CD4-positive, alpha-beta T cell (primary cell): ENCODE data around the gene ZNF646. TPM values are rescaled to one million over a fixed set of nuclear protein-coding genes. Genes with fewer than 3 reads are reported as not detected.
A peak's percentile ranks its signal among the peaks of the same experiment; 100 is the strongest.

Experiments used
- ATAC-seq: fragments of 200-7000 bp; cut with Tn5 transposase; one replicate; pipeline ENCODE4 v1.10.0; 2022; ENCODE audit warnings: mild to moderate bottlenecking; ENCODE audit not compliant: poor library complexity
- CTCF ChIA-PET: fragments of 350-600 bp; sonication (Branson Sonifier 250); formaldehyde crosslinking; loops from one replicate; lab custom pipeline; 2021; ENCODE audit warnings: antibody characterized with exemption, inconsistent platforms; lab: Charles Lee
- POLR2A ChIA-PET: fragments of 350-600 bp; sonication (Branson Sonifier 250); formaldehyde crosslinking; loops from one replicate; lab custom pipeline; 2021; ENCODE audit warnings: antibody characterized with exemption, inconsistent platforms; lab: Charles Lee
- DNase-seq, 14 experiments: peaks; one replicate each; pipeline ENCODE4 v3.0.0-alpha.2; 2013 to 2020; ENCODE audit warnings: mixed read lengths in 2 of 14
- H3K27ac ChIP-seq, 2 donors: one replicate each; pipeline versions ENCODE4 v1.5.1 to v1.7.0; 2013; ENCODE audit warnings: low read length in 2 of 2, low read depth in 1 of 2, mild to moderate bottlenecking in 1 of 2
- H3K27me3 ChIP-seq, 2 experiments: 1 replicate in 1 of 2; 2 replicates in 1 of 2; pipeline versions ENCODE4 v1.6.1 to v1.7.0; 2013; ENCODE audit warnings: low read length in 2 of 2, control low read depth in 1 of 2, mild to moderate bottlenecking in 1 of 2, moderate library complexity in 1 of 2; ENCODE audit not compliant: insufficient read depth in 2 of 2, control insufficient read depth in 1 of 2
- H3K36me3 ChIP-seq: one replicate; pipeline ENCODE4 v1.6.1; 2013; ENCODE audit warnings: low read length, control low read depth; ENCODE audit not compliant: insufficient read depth
- H3K4me1 ChIP-seq: one replicate; pipeline ENCODE4 v1.6.1; 2013; ENCODE audit warnings: low read length, control low read depth; ENCODE audit not compliant: insufficient read depth
- H3K4me3 ChIP-seq: one replicate; pipeline ENCODE4 v1.5.1; 2013; ENCODE audit warnings: mild to moderate bottlenecking, low read length, moderate library complexity
- H3K9me3 ChIP-seq, 2 experiments: 1 replicate in 1 of 2; 2 replicates in 1 of 2; pipeline versions ENCODE4 v1.6.1 to v1.7.0; 2013; ENCODE audit warnings: low read length in 2 of 2, mild to moderate bottlenecking in 2 of 2, control low read depth in 1 of 2, moderate library complexity in 1 of 2; ENCODE audit not compliant: control insufficient read depth in 1 of 2, insufficient read depth in 1 of 2
- H3K27ac Mint-ChIP-seq: one replicate; pipeline ENCODE4 v1.8.0; 2020; ENCODE audit warnings: mixed read lengths
- H3K27me3 Mint-ChIP-seq: one replicate; pipeline ENCODE4 v1.8.0; 2021; ENCODE audit warnings: mixed read lengths
- H3K36me3 Mint-ChIP-seq: one replicate; pipeline ENCODE4 v1.8.0; 2021; ENCODE audit warnings: low read depth, mixed read lengths
- H3K4me1 Mint-ChIP-seq: one replicate; pipeline ENCODE4 v1.8.0; 2021; ENCODE audit warnings: low read depth, mixed read lengths
- H3K4me3 Mint-ChIP-seq: one replicate; pipeline ENCODE4 v1.8.0; 2020; ENCODE audit warnings: mild to moderate bottlenecking, mixed read lengths
- H3K9me3 Mint-ChIP-seq: one replicate; pipeline ENCODE4 v1.8.0; 2020; ENCODE audit warnings: mixed read lengths
- CTCF ChIP-seq: fragments of 200-600 bp; IDR thresholded peaks from one replicate; pipeline ENCODE4 v1.8.0; 2022; ENCODE audit warnings: antibody characterized with exemption, mild to moderate bottlenecking
- intact Hi-C, 2 experiments: fragments of 100-400 bp; cut with DNase I in 1 of 2; cut with micrococcal nuclease in 1 of 2; formaldehyde crosslinking; loops; one replicate each; pipeline versions ENCODE4 v1.15.1 to v1.9.0; 2023 to 2025; cut with DNase I, micrococcal nuclease
- total RNA-seq, 174 experiments: library from RNA in 2 of 174; stranded (reverse) in 2 of 174; gene quantifications; one replicate each; pipeline ENCODE4 v1.2.3 and lab custom pipeline; 2021 to 2026

ZNF646 gene
- total RNA-seq, 2 experiments from 2014 or later, result 14.3 to 16.6 TPM

- no peaks in the 10 kb centered on the region for H3K9me3 Mint-ChIP-seq
- TF ChIP-seq CTCF, result no peak
- CTCF ChIA-PET, result no interaction called here
Observed at GRCh38 chr16:31061126-31061812, 13.0 kb upstream of the ZNF646 start.

GRCh38 chr16:31061813-31062440, 12.3 kb upstream of the ZNF646 start:
- Mint-ChIP-seq H3K27me3 (no peaks in the 10 kb centered on the region), H3K36me3 (peaks cover 36% of the 10 kb centered on the region), H3K9me3 (no peaks in the 10 kb centered on the region), H3K27ac (no peak overlapping the region), H3K4me3 (no peak overlapping the region), H3K4me1 (peaks cover 37% of the 10 kb centered on the region)
- no peak overlapping the region for H3K27ac ChIP-seq
- DNase-seq (peak in 1 of 14 experiments; percentile 17), ATAC-seq (no peak)
- peaks cover 17% of the 10 kb centered on the region for H3K36me3 ChIP-seq
- no peaks in the 10 kb centered on the region for H3K27me3 ChIP-seq
- intact Hi-C loops, result no loop called here
- peaks cover 53% of the 10 kb centered on the region for H3K4me1 ChIP-seq
- H3K9me3 ChIP-seq, result no peaks in the 10 kb centered on the region
- POLR2A ChIA-PET, result no interaction called here
- H3K4me3 ChIP-seq, result no peak overlapping the region
- TF ChIP-seq CTCF, result no peak
- CTCF ChIA-PET, result interaction anchor here (0.7 kb wide), 1 partner anchor 217 kb away, joined by 3 read pairs; no protein-coding TSS in a partner anchor

More at GRCh38 chr16:31061126-31061812, 13.0 kb upstream of the ZNF646 start:
- Mint-ChIP-seq H3K4me3 (no peak overlapping the region), H3K27me3 (no peaks in the 10 kb centered on the region), H3K36me3 (peaks cover 36% of the 10 kb centered on the region), H3K4me1 (peaks cover 31% of the 10 kb centered on the region), H3K27ac (no peak overlapping the region)
- Histone ChIP-seq H3K4me3 (no peak overlapping the region), H3K9me3 (no peaks in the 10 kb centered on the region), H3K36me3 (peaks cover 17% of the 10 kb centered on the region), H3K4me1 (peaks cover 53% of the 10 kb centered on the region), H3K27ac (no peak overlapping the region), H3K27me3 (no peaks in the 10 kb centered on the region)
- DNase-seq, result peak in 1 of 14 experiments; percentile 14
- POLR2A ChIA-PET, result no interaction called here
- intact Hi-C loops, result no loop called here
- no peak for ATAC-seq

- no peaks in the 10 kb centered on the region for H3K9me3 Mint-ChIP-seq
- peak overlapping the region; percentile 19 for H3K4me3 ChIP-seq
- peaks cover 37% of the 10 kb centered on the region for H3K4me1 Mint-ChIP-seq
- no peaks in the 10 kb centered on the region for H3K27me3 Mint-ChIP-seq
- intact Hi-C loops, result no loop called here
- H3K4me1 ChIP-seq, result peaks cover 53% of the 10 kb centered on the region
- H3K9me3 ChIP-seq, result no peaks in the 10 kb centered on the region
- H3K36me3 ChIP-seq, result peaks cover 17% of the 10 kb centered on the region
- no peak for DNase-seq
- ChIA-PET POLR2A (interaction anchor here (0.7 kb wide), 1 partner anchor 110 kb away, joined by 3 read pairs; no protein-coding TSS in a partner anchor), CTCF (no interaction called here)
- H3K27ac Mint-ChIP-seq, result no peak overlapping the region
- ATAC-seq, result no peak
- peaks cover 36% of the 10 kb centered on the region for H3K36me3 Mint-ChIP-seq
- no peak overlapping the region for H3K27ac ChIP-seq
- TF ChIP-seq CTCF, result no peak
- H3K4me3 Mint-ChIP-seq, result no peak overlapping the region
- H3K27me3 ChIP-seq, result no peaks in the 10 kb centered on the region
Observed at GRCh38 chr16:31063495-31063842, 10.8 kb upstream of the ZNF646 start.
